NT2/D1 (cell line): ENCODE results near the gene CTCF.

Source experiments
- DNase-seq: peaks from one replicate; pipeline ENCODE4 v3.0.0-alpha.2; 2011; ENCODE audit warnings: low read depth, low spot score
- H3K27me3 ChIP-seq: 2 replicates; pipeline ENCODE4 v1.6.0; 2011; ENCODE audit warnings: mild to moderate bottlenecking; ENCODE audit not compliant: insufficient read length, insufficient read depth
- H3K36me3 ChIP-seq: 2 replicates; pipeline ENCODE4 v1.6.1; 2011; ENCODE audit warnings: mild to moderate bottlenecking, low read length, mixed read lengths; ENCODE audit not compliant: insufficient read depth, insufficient read length
- H3K4me1 ChIP-seq: 2 replicates; pipeline ENCODE4 v1.5.1; 2011; ENCODE audit not compliant: insufficient read depth, insufficient read length
- H3K4me3 ChIP-seq: 2 replicates; pipeline ENCODE4 v1.5.1; 2011; ENCODE audit warnings: low read depth; ENCODE audit not compliant: insufficient read length
- H3K9ac ChIP-seq: 2 replicates; pipeline ENCODE4 v1.6.0; 2011; ENCODE audit warnings: low read depth; ENCODE audit not compliant: insufficient read length
- H3K9me3 ChIP-seq: 2 replicates; pipeline ENCODE4 v1.5.1; 2011; ENCODE audit warnings: mild to moderate bottlenecking, low read length; ENCODE audit not compliant: insufficient read depth
- SUZ12 ChIP-seq: IDR thresholded peaks from 2 replicates; pipeline ENCODE4 v1.6.1; 2011; ENCODE audit not compliant: insufficient read length, insufficient read depth; ENCODE audit errors: extremely low read depth
- YY1 ChIP-seq: IDR thresholded peaks from 2 replicates; pipeline ENCODE4 v1.6.1; 2011; ENCODE audit not compliant: insufficient read length, insufficient read depth
- ZNF274 ChIP-seq: IDR thresholded peaks from 2 replicates; pipeline ENCODE4 v1.6.1; 2011; ENCODE audit warnings: mild to moderate bottlenecking, low read depth, low read length

The CTCF gene

GRCh38 chr16:67535201-67535600, 27.1 kb upstream of the CTCF start:
- TF ChIP-seq YY1 = no peak
- no peak for TF ChIP-seq SUZ12
- TF ChIP-seq ZNF274 = no peak
- no peak overlapping the region for H3K9ac ChIP-seq
- H3K9me3 ChIP-seq = no peaks in the 10 kb centered on the region
- no peak overlapping the region for H3K4me3 ChIP-seq
- no peak for DNase-seq
- H3K36me3 ChIP-seq = peaks cover 26% of the 10 kb centered on the region
- H3K27me3 ChIP-seq = peaks cover 50% of the 10 kb centered on the region
- peaks cover 18% of the 10 kb centered on the region for H3K4me1 ChIP-seq

GRCh38 chr16:67537270-67537635, 25.1 kb upstream of the CTCF start:
- Histone ChIP-seq H3K36me3 (peaks cover 36% of the 10 kb centered on the region), H3K4me1 (peaks cover 22% of the 10 kb centered on the region), H3K27me3 (peaks cover 33% of the 10 kb centered on the region), H3K4me3 (peak overlapping the region; percentile 68), H3K9me3 (no peaks in the 10 kb centered on the region), H3K9ac (peak overlapping the region; percentile 85)
- DNase-seq = no peak
- TF ChIP-seq YY1 (no peak), ZNF274 (no peak), SUZ12 (no peak)

- Histone ChIP-seq H3K4me1 (peaks cover 22% of the 10 kb centered on the region), H3K9ac (peak overlapping the region; percentile 87), H3K27me3 (peaks cover 30% of the 10 kb centered on the region), H3K36me3 (peaks cover 41% of the 10 kb centered on the region), H3K9me3 (no peaks in the 10 kb centered on the region), H3K4me3 (peak overlapping the region; percentile 68)
- DNase-seq = no peak
- no peak for TF ChIP-seq YY1
- TF ChIP-seq SUZ12 = no peak
- no peak for TF ChIP-seq ZNF274
Measured at GRCh38 chr16:67537636-67538591, 24.4 kb upstream of the CTCF start.

GRCh38 chr16:67538666-67539101, 23.6 kb upstream of the CTCF start:
- peaks cover 49% of the 10 kb centered on the region for H3K36me3 ChIP-seq
- no peak for DNase-seq
- peak overlapping the region; percentile 87 for H3K9ac ChIP-seq
- H3K4me1 ChIP-seq = peaks cover 22% of the 10 kb centered on the region
- TF ChIP-seq YY1 (no peak), SUZ12 (no peak), ZNF274 (no peak)
- peak overlapping the region; percentile 68 for H3K4me3 ChIP-seq
- no peaks in the 10 kb centered on the region for H3K9me3 ChIP-seq
- H3K27me3 ChIP-seq = peaks cover 30% of the 10 kb centered on the region

- H3K27me3 ChIP-seq = peaks cover 30% of the 10 kb centered on the region
- peak overlapping the region; percentile 87 for H3K9ac ChIP-seq
- DNase-seq = no peak
- no peak overlapping the region for H3K4me3 ChIP-seq
- H3K9me3 ChIP-seq = no peaks in the 10 kb centered on the region
- TF ChIP-seq YY1 = no peak
- TF ChIP-seq ZNF274 = no peak
- TF ChIP-seq SUZ12 = no peak
- H3K36me3 ChIP-seq = peaks cover 54% of the 10 kb centered on the region
- H3K4me1 ChIP-seq = peaks cover 22% of the 10 kb centered on the region
Measured at GRCh38 chr16:67539271-67539670, 23.1 kb upstream of the CTCF start.

- no peak overlapping the region for H3K4me3 ChIP-seq
Measured at GRCh38 chr16:67539691-67540635, 22.4 kb upstream of the CTCF start.

GRCh38 chr16:67540756-67541155, 21.6 kb upstream of the CTCF start:
- Histone ChIP-seq H3K4me1 (peaks cover 22% of the 10 kb centered on the region), H3K27me3 (peaks cover 22% of the 10 kb centered on the region), H3K9ac (no peak overlapping the region), H3K36me3 (peaks cover 69% of the 10 kb centered on the region), H3K4me3 (no peak overlapping the region), H3K9me3 (no peaks in the 10 kb centered on the region)
- TF ChIP-seq YY1 (no peak), ZNF274 (no peak), SUZ12 (no peak)
- DNase-seq = no peak

More at GRCh38 chr16:67539691-67540635, 22.4 kb upstream of the CTCF start:
- no peak for DNase-seq
- peaks cover 22% of the 10 kb centered on the region for H3K4me1 ChIP-seq
- peak overlapping the region; percentile 87 for H3K9ac ChIP-seq
- no peak for TF ChIP-seq YY1
- no peak for TF ChIP-seq SUZ12
- TF ChIP-seq ZNF274 = no peak
- peaks cover 30% of the 10 kb centered on the region for H3K27me3 ChIP-seq
- H3K9me3 ChIP-seq = no peaks in the 10 kb centered on the region
- peaks cover 61% of the 10 kb centered on the region for H3K36me3 ChIP-seq
